ENCODE data around the gene DLGAP1.

DLGAP1 gene

GRCh38 chr18:3932276-3932675, 522.8 kb downstream of the DLGAP1 start:
- no peak for DNase-seq (ENCODE audit: low read depth)

GRCh38 chr18:3931542-3932112, 523.5 kb downstream of the DLGAP1 start:
- DNase-seq (ENCODE audit: low read depth), result peak; percentile 18

- no peak for DNase-seq (ENCODE audit: low read depth)
Observed at GRCh38 chr18:3931013-3931315, 524.1 kb downstream of the DLGAP1 start.

GRCh38 chr18:3930126-3931012, 524.7 kb downstream of the DLGAP1 start:
- no peak for DNase-seq (ENCODE audit: low read depth)

GRCh38 chr18:3924455-3924854, 530.7 kb downstream of the DLGAP1 start:
- DNase-seq (ENCODE audit: low read depth), result peak; percentile 18

GRCh38 chr18:3923750-3924149, 531.4 kb downstream of the DLGAP1 start:
- DNase-seq (ENCODE audit: low read depth), result peak; percentile 75

GRCh38 chr18:3921826-3922225, 533.3 kb downstream of the DLGAP1 start:
- DNase-seq (ENCODE audit: low read depth), result no peak

- no peak for DNase-seq (ENCODE audit: low read depth)
Observed at GRCh38 chr18:3920832-3921231, 534.3 kb downstream of the DLGAP1 start.

GRCh38 chr18:3919396-3920061, 535.6 kb downstream of the DLGAP1 start:
- no peak for DNase-seq (ENCODE audit: low read depth)

GRCh38 chr18:3916082-3916481, 539.0 kb downstream of the DLGAP1 start:
- DNase-seq (ENCODE audit: low read depth), result no peak

- no peak for DNase-seq (ENCODE audit: low read depth)
Observed at GRCh38 chr18:3914833-3915610, 540.1 kb downstream of the DLGAP1 start.

- DNase-seq (ENCODE audit: low read depth), result no peak
Observed at GRCh38 chr18:3914109-3914508, 541.0 kb downstream of the DLGAP1 start.

- peak; percentile 33 for DNase-seq (ENCODE audit: low read depth)
Observed at GRCh38 chr18:3912705-3913104, 542.4 kb downstream of the DLGAP1 start.

- DNase-seq (ENCODE audit: low read depth), result no peak
Observed at GRCh38 chr18:3911413-3911812, 543.7 kb downstream of the DLGAP1 start.

GRCh38 chr18:3910512-3910911, 544.6 kb downstream of the DLGAP1 start:
- no peak for DNase-seq (ENCODE audit: low read depth)

- DNase-seq (ENCODE audit: low read depth), result no peak
Observed at GRCh38 chr18:3907955-3908354, 547.2 kb downstream of the DLGAP1 start.

GRCh38 chr18:3906116-3906750, 548.9 kb downstream of the DLGAP1 start:
- no peak for DNase-seq (ENCODE audit: low read depth)

- DNase-seq (ENCODE audit: low read depth), result peak; percentile 93
Observed at GRCh38 chr18:3903337-3903736, 551.8 kb downstream of the DLGAP1 start.

GRCh38 chr18:3902676-3903075, 552.4 kb downstream of the DLGAP1 start:
- DNase-seq (ENCODE audit: low read depth), result peak; percentile 21

GRCh38 chr18:3901811-3902210, 553.3 kb downstream of the DLGAP1 start:
- DNase-seq (ENCODE audit: low read depth), result no peak

- DNase-seq (ENCODE audit: low read depth), result no peak
Observed at GRCh38 chr18:3901042-3901441, 554.1 kb downstream of the DLGAP1 start.

GRCh38 chr18:3900327-3900726, 554.8 kb downstream of the DLGAP1 start:
- no peak for DNase-seq (ENCODE audit: low read depth)
